ENCODE data around the gene CXorf65. TPM values are rescaled to one million over a fixed set of nuclear protein-coding genes. Genes with fewer than 3 reads are reported as not detected.

CXorf65 gene
- total RNA-seq, 2 donors from 2014 or later, result not detected

DNA sequence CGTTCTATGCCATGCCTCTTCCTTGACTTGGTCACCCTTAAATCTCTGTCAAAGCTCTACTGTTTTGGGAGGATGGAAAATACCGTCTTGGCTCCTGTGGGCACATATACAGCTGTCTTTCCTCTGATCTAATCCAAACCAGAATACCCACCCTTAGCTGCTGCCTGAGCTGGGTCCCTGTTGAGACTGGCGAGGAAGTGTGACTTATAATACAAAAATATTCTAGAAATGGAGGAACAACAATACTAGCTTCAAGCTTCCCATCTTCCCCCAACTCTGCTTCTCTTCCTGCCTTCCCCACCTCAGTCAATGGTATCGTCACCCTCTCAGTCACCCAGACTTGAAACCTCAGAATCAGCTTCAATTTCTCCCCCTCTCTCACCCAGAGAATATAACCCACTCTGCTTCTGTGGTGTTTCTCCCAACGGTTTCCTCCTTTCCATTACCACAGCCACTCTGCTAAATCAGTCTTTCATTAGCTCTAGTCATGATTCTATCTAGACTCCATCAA, 5.4 kb upstream of the CXorf65 start:
- Histone ChIP-seq H3K9ac (ENCODE audit: extremely low read depth, low read length, poor library complexity, severe bottlenecking) (no peak overlapping the region), H3K27ac (ENCODE audit: low read depth, low read length) (no peak overlapping the region), H3K4me1 (ENCODE audit: control insufficient read depth, insufficient read depth, low read length) (no peaks in the 10 kb centered on the region), H3K36me3 (ENCODE audit: control insufficient read depth, insufficient read depth, low read length) (no peaks in the 10 kb centered on the region), H3K9me3 (ENCODE audit: control insufficient read depth, low read length) (no peaks in the 10 kb centered on the region), H3K4me3 (ENCODE audit: low read length) (no peak overlapping the region), H3K27me3 (ENCODE audit: control insufficient read depth, insufficient read depth, low read length, poor library complexity, severe bottlenecking) (no peaks in the 10 kb centered on the region)
- H3K4me3 Mint-ChIP-seq, result no peak overlapping the region
- H3K27me3 Mint-ChIP-seq (ENCODE audit: insufficient read depth), result peaks cover 55% of the 10 kb centered on the region
- H3K36me3 Mint-ChIP-seq (ENCODE audit: low read depth), result no peaks in the 10 kb centered on the region
- H3K27ac Mint-ChIP-seq, result no peak overlapping the region
- peaks cover 68% of the 10 kb centered on the region for H3K9me3 Mint-ChIP-seq
- 83 to 96% methylated on average over 3 to 4 of the region's 5 CpGs for WGBS, 2 experiments (ENCODE audit: insufficient coverage in 1 of 2, insufficient read length in 1 of 2)
- TF ChIP-seq, protein P1, sequence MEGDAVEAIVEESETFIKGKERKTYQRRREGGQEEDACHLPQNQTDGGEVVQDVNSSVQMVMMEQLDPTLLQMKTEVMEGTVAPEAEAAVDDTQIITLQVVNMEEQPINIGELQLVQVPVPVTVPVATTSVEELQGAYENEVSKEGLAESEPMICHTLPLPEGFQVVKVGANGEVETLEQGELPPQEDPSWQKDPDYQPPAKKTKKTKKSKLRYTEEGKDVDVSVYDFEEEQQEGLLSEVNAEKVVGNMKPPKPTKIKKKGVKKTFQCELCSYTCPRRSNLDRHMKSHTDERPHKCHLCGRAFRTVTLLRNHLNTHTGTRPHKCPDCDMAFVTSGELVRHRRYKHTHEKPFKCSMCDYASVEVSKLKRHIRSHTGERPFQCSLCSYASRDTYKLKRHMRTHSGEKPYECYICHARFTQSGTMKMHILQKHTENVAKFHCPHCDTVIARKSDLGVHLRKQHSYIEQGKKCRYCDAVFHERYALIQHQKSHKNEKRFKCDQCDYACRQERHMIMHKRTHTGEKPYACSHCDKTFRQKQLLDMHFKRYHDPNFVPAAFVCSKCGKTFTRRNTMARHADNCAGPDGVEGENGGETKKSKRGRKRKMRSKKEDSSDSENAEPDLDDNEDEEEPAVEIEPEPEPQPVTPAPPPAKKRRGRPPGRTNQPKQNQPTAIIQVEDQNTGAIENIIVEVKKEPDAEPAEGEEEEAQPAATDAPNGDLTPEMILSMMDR (conservative IDR thresholded peaks at IDR 0.05), result no peak
- H3K4me1 Mint-ChIP-seq, result no peaks in the 10 kb centered on the region
- no peak for DNase-seq

DNA sequence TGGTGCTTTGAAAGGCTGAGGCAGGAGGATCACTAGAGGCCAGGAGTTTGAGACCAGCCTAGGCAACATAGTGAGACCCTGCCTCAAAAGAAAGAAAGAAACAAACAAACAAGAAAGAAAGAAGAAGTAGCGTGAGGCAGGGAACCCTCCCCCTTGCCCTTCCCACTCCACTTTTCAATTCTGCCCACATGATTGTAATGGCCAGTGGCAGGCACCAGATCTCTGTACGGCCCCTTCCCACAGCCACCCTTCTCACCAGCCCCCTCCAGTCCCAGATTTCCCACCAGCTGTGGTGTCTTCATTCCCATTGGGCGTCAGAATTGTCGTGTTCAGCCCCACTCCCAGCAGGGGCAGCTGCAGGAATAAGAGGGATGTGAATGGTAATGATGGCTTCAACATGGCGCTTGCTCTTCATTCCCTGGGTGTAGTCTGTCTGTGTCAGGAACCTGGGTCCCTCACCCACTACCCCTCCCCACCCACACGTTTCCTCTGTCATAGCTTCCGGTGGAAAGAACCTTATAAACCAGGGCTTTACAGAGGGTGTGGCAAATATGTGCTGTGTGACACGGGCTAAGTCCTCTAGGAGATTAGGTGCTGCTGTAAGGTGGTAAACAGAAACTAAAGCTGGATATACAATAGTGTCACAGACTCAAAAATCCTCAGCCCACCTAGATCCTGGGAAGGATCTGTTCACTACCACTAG, 4.8 kb upstream of the CXorf65 start, which contains the start of gene IL2RG:
Gene IL2RG (minus strand): TSS at position 437 of the 703 bp plus-strand sequence. CDS start 38 bp downstream, at position 399.
- no peaks in the 10 kb centered on the region for H3K27me3 ChIP-seq (ENCODE audit: control insufficient read depth, insufficient read depth, low read length, poor library complexity, severe bottlenecking)
- 88% methylated on average over 2 of the region's 8 CpGs; no CpG with 5 or more reads in 1 of the 2 experiments for WGBS, 2 experiments (ENCODE audit: insufficient coverage in 1 of 2, insufficient read length in 1 of 2)
- Mint-ChIP-seq H3K36me3 (ENCODE audit: low read depth) (no peaks in the 10 kb centered on the region), H3K4me3 (no peak within 1 kb of the TSS), H3K27me3 (ENCODE audit: insufficient read depth) (peaks cover 55% of the 10 kb centered on the region), H3K27ac (no peak within 1 kb of the TSS), H3K9me3 (peaks cover 72% of the 10 kb centered on the region), H3K4me1 (no peaks in the 10 kb centered on the region)
- no peak for DNase-seq
- H3K9me3 ChIP-seq (ENCODE audit: control insufficient read depth, low read length), result no peaks in the 10 kb centered on the region
- no peaks in the 10 kb centered on the region for H3K36me3 ChIP-seq (ENCODE audit: control insufficient read depth, insufficient read depth, low read length)
- no peak within 1 kb of the TSS for H3K9ac ChIP-seq (ENCODE audit: extremely low read depth, low read length, poor library complexity, severe bottlenecking)
- no peak within 1 kb of the TSS for H3K4me3 ChIP-seq (ENCODE audit: low read length)
- no peak within 1 kb of the TSS for H3K27ac ChIP-seq (ENCODE audit: low read depth, low read length)
- TF ChIP-seq, protein P1 (conservative IDR thresholded peaks at IDR 0.05), result no peak
- H3K4me1 ChIP-seq (ENCODE audit: control insufficient read depth, insufficient read depth, low read length), result no peaks in the 10 kb centered on the region

DNA sequence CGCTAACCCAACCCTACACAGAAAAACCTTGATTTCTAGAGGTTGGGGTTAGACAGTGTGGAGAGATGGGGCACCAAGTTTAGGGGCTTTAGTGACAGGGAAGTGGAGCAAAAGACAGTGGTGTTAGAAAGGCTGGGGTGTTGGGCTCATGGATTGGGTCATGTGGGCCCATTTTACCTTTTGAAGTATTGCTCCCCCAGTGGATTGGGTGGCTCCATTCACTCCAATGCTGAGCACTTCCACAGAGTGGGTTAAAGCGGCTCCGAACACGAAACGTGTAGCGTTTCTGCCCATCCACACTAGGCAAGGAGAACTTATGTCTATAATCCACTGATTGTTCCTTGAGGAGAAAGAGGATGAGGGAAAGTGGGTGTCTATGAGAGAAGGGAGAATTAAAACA, 2.5 kb upstream of the CXorf65 start:
- TF ChIP-seq, protein P1 (conservative IDR thresholded peaks at IDR 0.05), result no peak
- H3K36me3 Mint-ChIP-seq (ENCODE audit: low read depth), result no peaks in the 10 kb centered on the region
- peaks cover 78% of the 10 kb centered on the region for H3K9me3 Mint-ChIP-seq
- H3K4me1 Mint-ChIP-seq, result peaks cover 7% of the 10 kb centered on the region
- H3K4me3 Mint-ChIP-seq, result no peak overlapping the region
- H3K27ac Mint-ChIP-seq, result no peak overlapping the region
- DNase-seq, result no peak
- Histone ChIP-seq H3K27ac (ENCODE audit: low read depth, low read length) (no peak overlapping the region), H3K9ac (ENCODE audit: extremely low read depth, low read length, poor library complexity, severe bottlenecking) (no peak overlapping the region), H3K4me1 (ENCODE audit: control insufficient read depth, insufficient read depth, low read length) (no peaks in the 10 kb centered on the region), H3K9me3 (ENCODE audit: control insufficient read depth, low read length) (no peaks in the 10 kb centered on the region), H3K4me3 (ENCODE audit: low read length) (no peak overlapping the region), H3K27me3 (ENCODE audit: control insufficient read depth, insufficient read depth, low read length, poor library complexity, severe bottlenecking) (no peaks in the 10 kb centered on the region), H3K36me3 (ENCODE audit: control insufficient read depth, insufficient read depth, low read length) (no peaks in the 10 kb centered on the region)
- 100% methylated on average over 5 of the region's 6 CpGs; no CpG with 5 or more reads in 1 of the 2 experiments for WGBS, 2 experiments (ENCODE audit: insufficient coverage in 1 of 2, insufficient read length in 1 of 2)
- H3K27me3 Mint-ChIP-seq (ENCODE audit: insufficient read depth), result peaks cover 45% of the 10 kb centered on the region

All from endodermal cell (in vitro differentiated cells).